ENCODE data around the gene PSEN1. TPM values are rescaled to one million over a fixed set of nuclear protein-coding genes. Genes with fewer than 3 reads are reported as not detected.

PSEN1 gene
- total and polyA plus RNA-seq, 2 of the 8 experiments (the other 6 are each of a cell fraction or from before 2014, with no cell fraction given) = 10.1 to 38.7 TPM

DNA sequence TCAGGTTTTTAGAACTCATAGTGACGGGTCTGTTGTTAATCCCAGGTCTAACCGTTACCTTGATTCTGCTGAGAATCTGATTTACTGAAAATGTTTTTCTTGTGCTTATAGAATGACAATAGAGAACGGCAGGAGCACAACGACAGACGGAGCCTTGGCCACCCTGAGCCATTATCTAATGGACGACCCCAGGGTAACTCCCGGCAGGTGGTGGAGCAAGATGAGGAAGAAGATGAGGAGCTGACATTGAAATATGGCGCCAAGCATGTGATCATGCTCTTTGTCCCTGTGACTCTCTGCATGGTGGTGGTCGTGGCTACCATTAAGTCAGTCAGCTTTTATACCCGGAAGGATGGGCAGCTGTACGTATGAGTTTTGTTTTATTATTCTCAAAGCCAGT, 34.4 kb downstream of the PSEN1 start:
- no peak for FAIRE-seq
- peak in 1 of 2 experiments; percentile 10 for DNase-seq (ENCODE audit: low read depth in 1 of 2, low spot score in 2 of 2)
- H4K91ac ChIP-seq (replicated peaks; ENCODE audit: insufficient read length, low read length) = no peak overlapping the region

More for the DNA sequence above, 34.4 kb downstream of the PSEN1 start:
- Histone ChIP-seq H2AFZ (ENCODE audit: low read length) (no peak overlapping the region), H2BK15ac (ENCODE audit: low read length) (no peak overlapping the region), H3K4me2 (ENCODE audit: insufficient read depth in 1 of 2, low read depth in 2 of 2, low read length in 2 of 2) (peak overlapping the region; percentile 24 to 34; a peak in 3 of 4 replicates), H3K4me1 (replicated peaks in 1 of 4; ENCODE audit: control insufficient read depth in 3 of 4, insufficient read depth in 4 of 4, low read length in 3 of 4) (peaks cover 2 to 10% (median 6%) of the 10 kb centered on the region in 4 experiments; a peak in 6 of 7 replicates), H3K9me3 (ENCODE audit: insufficient read depth in 2 of 2, low read depth in 1 of 2, low read length in 1 of 2) (no peaks in the 10 kb centered on the region), H2BK20ac (ENCODE audit: low read length) (no peak overlapping the region), H3K4ac (replicated peaks; ENCODE audit: insufficient read length, low read depth, low read length) (no peak overlapping the region), H3K79me2 (ENCODE audit: control insufficient read depth in 1 of 2, insufficient read depth in 2 of 2, low read length in 2 of 2) (no peaks in the 10 kb centered on the region), H3K23ac (ENCODE audit: insufficient read length) (no peak overlapping the region), H3K9ac (replicated peaks in 1 of 4; ENCODE audit: extremely low read depth in 1 of 4, low read depth in 3 of 4, low read length in 3 of 4) (no peak overlapping the region), H3K23me2 (ENCODE audit: low read depth, low read length) (no peaks in the 10 kb centered on the region), H3K14ac (ENCODE audit: insufficient read length) (no peak overlapping the region), H4K8ac (ENCODE audit: extremely low read depth, insufficient read depth, low read length) (no peak overlapping the region), H3K27ac (ENCODE audit: low read depth, low read length) (no peak overlapping the region), H4K20me1 (replicated peaks in 1 of 2; ENCODE audit: control insufficient read depth in 1 of 2, insufficient read depth in 2 of 2, low read length in 2 of 2) (peaks cover 4 to 6% of the 10 kb centered on the region in 2 experiments), H3K36me3 (ENCODE audit: control insufficient read depth in 2 of 4, insufficient read depth in 4 of 4, low read length in 3 of 4) (peaks cover 6 to 47% (median 24%) of the 10 kb centered on the region in 4 experiments), H2BK120ac (replicated peaks; ENCODE audit: low read depth, low read length) (no peak overlapping the region), H2BK12ac (ENCODE audit: low read depth, low read length) (0 out of 2 replicates have a peak overlapping the region, but pooled peaks have one; percentile 4), H2BK5ac (ENCODE audit: low read depth, low read length) (no peak overlapping the region), H3K79me1 (ENCODE audit: low read depth, low read length) (no peaks in the 10 kb centered on the region; the same call in 1 of the 2 replicates), H3K56ac (replicated peaks; ENCODE audit: insufficient read length, low read depth, low read length) (no peak overlapping the region), H4K5ac (ENCODE audit: insufficient read length, low read depth, low read length) (no peak overlapping the region), H3K27me3 (replicated peaks in 1 of 4; ENCODE audit: control insufficient read depth in 3 of 4, extremely low read depth in 1 of 4, insufficient read depth in 3 of 4, low read length in 3 of 4) (no peaks in the 10 kb centered on the region), H2AK5ac (ENCODE audit: low read depth, low read length) (no peak overlapping the region; the same call in 1 of the 2 replicates), H3K18ac (ENCODE audit: extremely low read depth, low read length) (no peak overlapping the region), H3K4me3 (ENCODE audit: extremely low read depth in 1 of 4, insufficient read depth in 2 of 4, low read depth in 3 of 4, low read length in 4 of 4) (no peak overlapping the region; a peak in 1 of 8 replicates)
- ChIA-PET POLR2A (ENCODE audit: partially characterized antibody) (interaction anchor here (0.6 to 1.0 kb wide), 4 partner anchors 12 to 119 kb away, joined by 3 to 4 read pairs (median 3); partner anchors contain the start of gene PSEN1), CTCF (ENCODE audit: partially characterized antibody) (interaction anchor here (1.1 kb wide), 2 partner anchors 62 to 113 kb away, joined by 3 to 5 read pairs; no protein-coding TSS in a partner anchor)
- 81% methylated on average over 11 of the region's 11 CpGs; no CpG with 5 or more reads in 1 of the 2 experiments for WGBS, 2 experiments (ENCODE audit: extremely low coverage in 1 of 2, insufficient coverage in 1 of 2, insufficient read length in 1 of 2, insufficient replicate concordance in 2 of 2, low coverage in 1 of 2, low lambda C conversion rate in 2 of 2, missing lambda C conversion rate in 1 of 2)
- TF ChIP-seq TEAD4 (IDR thresholded peaks at IDR 0.05; ENCODE audit: low read depth, low read length) (no peak), NANOG (IDR thresholded peaks at IDR 0.05; ENCODE audit: insufficient read depth, low read depth, low read length, poor library complexity, severe bottlenecking) (peak; percentile 31)
- TF ChIP-seq, protein P1, sequence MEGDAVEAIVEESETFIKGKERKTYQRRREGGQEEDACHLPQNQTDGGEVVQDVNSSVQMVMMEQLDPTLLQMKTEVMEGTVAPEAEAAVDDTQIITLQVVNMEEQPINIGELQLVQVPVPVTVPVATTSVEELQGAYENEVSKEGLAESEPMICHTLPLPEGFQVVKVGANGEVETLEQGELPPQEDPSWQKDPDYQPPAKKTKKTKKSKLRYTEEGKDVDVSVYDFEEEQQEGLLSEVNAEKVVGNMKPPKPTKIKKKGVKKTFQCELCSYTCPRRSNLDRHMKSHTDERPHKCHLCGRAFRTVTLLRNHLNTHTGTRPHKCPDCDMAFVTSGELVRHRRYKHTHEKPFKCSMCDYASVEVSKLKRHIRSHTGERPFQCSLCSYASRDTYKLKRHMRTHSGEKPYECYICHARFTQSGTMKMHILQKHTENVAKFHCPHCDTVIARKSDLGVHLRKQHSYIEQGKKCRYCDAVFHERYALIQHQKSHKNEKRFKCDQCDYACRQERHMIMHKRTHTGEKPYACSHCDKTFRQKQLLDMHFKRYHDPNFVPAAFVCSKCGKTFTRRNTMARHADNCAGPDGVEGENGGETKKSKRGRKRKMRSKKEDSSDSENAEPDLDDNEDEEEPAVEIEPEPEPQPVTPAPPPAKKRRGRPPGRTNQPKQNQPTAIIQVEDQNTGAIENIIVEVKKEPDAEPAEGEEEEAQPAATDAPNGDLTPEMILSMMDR (IDR thresholded peaks at IDR 0.05; ENCODE audit: control extremely low read depth in 1 of 3, insufficient read depth in 1 of 3, low read depth in 1 of 3, low read length in 3 of 3) = no peak

All from H1 (cell line).